ENCODE results near the gene MYBPC2.

MYBPC2 gene

GRCh38 chr19:50406156-50406820 is 26.4 kb upstream of the MYBPC2 start (continued):
- TF ChIP-seq PRDM6 (tag by site-specific recombination; IDR thresholded peaks at IDR 0.05) (no peak), ZNF521 (tag by site-specific recombination; IDR thresholded peaks at IDR 0.05) (no peak), HIC1 (tag by site-specific recombination; IDR thresholded peaks at IDR 0.05) (0 out of 2 replicates have a peak, but pooled peaks have one; percentile 22), ZNF776 (tag by site-specific recombination; IDR thresholded peaks at IDR 0.05; ENCODE audit: borderline replicate concordance) (no peak), ZNF571 (tag by site-specific recombination; IDR thresholded peaks at IDR 0.05) (no peak), ZNF548 (tag by site-specific recombination; IDR thresholded peaks at IDR 0.05) (no peak), ZNF510 (tag by site-specific recombination; IDR thresholded peaks at IDR 0.05; ENCODE audit: insufficient replicate concordance) (no peak), EGR2 (tag by site-specific recombination; IDR thresholded peaks at IDR 0.05; ENCODE audit: low read depth) (peak; percentile 44; the same call in 1 of the 2 replicates), SCRT1 (tag by site-specific recombination; IDR thresholded peaks at IDR 0.05; ENCODE audit: borderline replicate concordance) (no peak), ZXDB (tag by site-specific recombination; IDR thresholded peaks at IDR 0.05) (no peak), BCL11B (tag by site-specific recombination; IDR thresholded peaks at IDR 0.05; ENCODE audit: low read depth) (peak; percentile 100)

GRCh38 chr19:50406829-50407228 is 25.9 kb upstream of the MYBPC2 start:
- H3K4me3 ChIP-seq (ENCODE audit: low read depth, low read length): no peak overlapping the region
- H3K27ac ChIP-seq (ENCODE audit: extremely low read depth, low read depth, low read length): no peak overlapping the region
- ChIA-PET POLR2A (no interaction called here), CTCF (interaction anchor here (0.5 kb wide), 1 partner anchor 50 kb away, joined by 3 read pairs; no protein-coding TSS in a partner anchor)
- H3K9me3 ChIP-seq (ENCODE audit: control insufficient read depth, insufficient read depth, low read depth, low read length): no peaks in the 10 kb centered on the region
- H3K36me3 ChIP-seq (ENCODE audit: control insufficient read depth in 2 of 2, insufficient read depth in 1 of 2, low read length in 2 of 2): peaks cover 40 to 78% of the 10 kb centered on the region in 2 experiments
- H3K4me1 ChIP-seq (ENCODE audit: control insufficient read depth, insufficient read depth, low read length): no peaks in the 10 kb centered on the region
- TF ChIP-seq GLIS2 (tag by site-specific recombination; IDR thresholded peaks at IDR 0.05): no peak
- no peak for TF ChIP-seq ZSCAN30 (tag by site-specific recombination; IDR thresholded peaks at IDR 0.05)
- TF ChIP-seq ZNF184 (tag by site-specific recombination; IDR thresholded peaks at IDR 0.05): no peak
- no peak for TF ChIP-seq PRDM1 (tag by site-specific recombination; IDR thresholded peaks at IDR 0.05)
- TF ChIP-seq HOXD13 (CRISPR knock-in tag; IDR thresholded peaks at IDR 0.05; ENCODE audit: borderline replicate concordance): no peak
- TF ChIP-seq ZNF518A (tag by site-specific recombination; conservative IDR thresholded peaks at IDR 0.05; ENCODE audit: low read depth): no peak
- no peak for TF ChIP-seq ZNF654 (tag by site-specific recombination; IDR thresholded peaks at IDR 0.05; ENCODE audit: low read depth)
- no peak for TF ChIP-seq ZBTB20 (tag by site-specific recombination; IDR thresholded peaks at IDR 0.05)
- no peak for TF ChIP-seq KLF9 (tag by site-specific recombination; IDR thresholded peaks at IDR 0.05; ENCODE audit: low read depth)
- no peak for TF ChIP-seq ZNF621 (tag by site-specific recombination; IDR thresholded peaks at IDR 0.05)
- no peak for TF ChIP-seq TSHZ1 (tag by site-specific recombination; IDR thresholded peaks at IDR 0.05; ENCODE audit: borderline replicate concordance)
- TF ChIP-seq ZNF19 (tag by site-specific recombination; IDR thresholded peaks at IDR 0.05; ENCODE audit: low read depth): no peak
- TF ChIP-seq ZNF658 (tag by site-specific recombination; IDR thresholded peaks at IDR 0.05): no peak
